NCI-H524 treated with DMSO at 0.1 percent for 48 hours (cell line): ENCODE results near the gene FAM131C.
A peak's percentile ranks its signal among the peaks of the same experiment; 100 is the strongest.

ENCODE experiments used
- DNase-seq: peaks from one replicate; lab custom pipeline; 2025; lab: John Stamatoyannopoulos, UW

The FAM131C gene

GRCh38 chr1:16015960-16016901, 57.2 kb downstream of the FAM131C start:
- no peak for DNase-seq

DNA sequence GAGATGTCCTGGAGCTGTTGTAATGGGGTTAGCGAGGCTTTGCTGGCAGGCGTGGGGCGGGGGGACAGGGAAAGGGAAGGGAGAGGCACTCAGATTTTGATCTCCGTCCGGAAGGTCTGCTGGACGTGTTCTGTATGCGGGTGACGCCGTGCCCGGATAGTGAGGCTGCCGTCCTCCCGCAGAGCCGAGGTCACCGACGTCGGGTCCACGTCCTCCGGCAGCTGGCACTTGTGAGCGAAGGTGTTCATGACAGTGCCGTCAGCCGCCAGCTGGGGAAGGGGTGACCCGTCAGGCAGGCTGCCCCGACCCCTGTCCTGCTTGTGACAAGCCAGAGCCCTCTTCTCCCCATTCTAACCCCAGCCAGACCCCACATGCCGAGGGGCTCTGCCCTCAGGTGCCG, 58.0 kb downstream of the FAM131C start:
- DNase-seq: no peak

DNA sequence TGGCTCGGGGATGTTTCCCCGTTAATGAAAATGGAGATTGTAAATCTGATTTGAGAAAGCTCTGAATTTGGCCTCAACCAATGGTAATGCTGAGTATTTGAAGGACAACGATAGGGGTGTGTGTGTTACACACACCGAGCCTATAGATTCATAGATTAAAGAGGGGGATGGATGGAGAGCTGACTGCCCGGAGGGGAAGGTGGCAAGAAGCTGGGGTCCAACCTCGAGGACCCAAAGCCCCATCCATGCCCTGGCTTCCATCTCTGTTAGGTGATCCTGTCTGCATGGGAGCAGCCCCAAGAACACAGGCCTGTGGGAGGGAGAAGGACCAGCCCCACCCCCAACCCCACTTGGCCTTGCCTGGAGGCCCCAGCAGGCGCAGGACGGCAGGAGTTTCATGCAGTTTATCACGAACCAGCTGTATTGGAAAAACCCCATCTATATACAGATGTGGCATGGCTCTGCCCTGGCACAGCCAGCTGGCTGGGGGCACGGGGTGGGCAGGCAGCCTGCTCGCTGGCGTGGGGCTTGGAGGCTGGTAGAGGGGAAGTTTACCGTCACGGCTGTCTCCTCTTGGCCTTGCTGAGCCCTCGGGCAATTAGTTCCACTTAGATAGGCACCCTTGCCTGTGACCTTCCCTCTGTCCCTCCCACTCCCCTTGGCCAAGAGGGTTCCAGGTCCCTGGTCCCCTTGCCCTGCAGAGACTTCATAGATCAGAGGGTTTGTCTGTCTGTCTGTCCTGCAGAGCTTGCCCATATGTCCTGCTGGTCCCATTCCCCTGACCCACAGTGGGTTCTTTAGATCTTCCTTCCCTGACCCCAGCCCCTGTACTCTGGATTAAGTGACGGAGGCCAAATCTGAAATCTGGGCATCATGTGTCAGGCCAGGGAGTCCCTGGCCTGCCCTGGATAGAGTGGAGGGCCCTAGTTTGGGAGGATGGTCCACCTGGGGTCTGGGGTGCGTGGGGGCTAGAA, 58.7 kb downstream of the FAM131C start:
- no peak for DNase-seq

DNA sequence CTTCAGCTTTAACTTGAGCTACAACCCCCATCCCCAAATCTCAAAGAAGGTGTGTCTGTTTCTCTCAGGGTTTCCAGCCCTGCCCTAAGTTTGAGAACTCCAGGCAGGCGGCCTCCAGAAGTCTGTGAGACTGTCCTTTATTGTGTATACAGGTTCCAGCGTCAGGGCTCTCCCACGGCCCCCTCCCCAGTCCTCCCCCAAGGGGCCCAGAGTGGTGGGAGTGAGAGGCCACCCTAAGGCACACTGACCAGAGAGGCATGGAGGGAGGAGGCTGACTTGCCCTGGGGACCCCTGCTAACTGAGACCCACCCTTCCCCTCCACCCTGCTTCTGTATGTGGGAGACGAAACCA, 59.6 kb downstream of the FAM131C start:
- no peak for DNase-seq

DNA sequence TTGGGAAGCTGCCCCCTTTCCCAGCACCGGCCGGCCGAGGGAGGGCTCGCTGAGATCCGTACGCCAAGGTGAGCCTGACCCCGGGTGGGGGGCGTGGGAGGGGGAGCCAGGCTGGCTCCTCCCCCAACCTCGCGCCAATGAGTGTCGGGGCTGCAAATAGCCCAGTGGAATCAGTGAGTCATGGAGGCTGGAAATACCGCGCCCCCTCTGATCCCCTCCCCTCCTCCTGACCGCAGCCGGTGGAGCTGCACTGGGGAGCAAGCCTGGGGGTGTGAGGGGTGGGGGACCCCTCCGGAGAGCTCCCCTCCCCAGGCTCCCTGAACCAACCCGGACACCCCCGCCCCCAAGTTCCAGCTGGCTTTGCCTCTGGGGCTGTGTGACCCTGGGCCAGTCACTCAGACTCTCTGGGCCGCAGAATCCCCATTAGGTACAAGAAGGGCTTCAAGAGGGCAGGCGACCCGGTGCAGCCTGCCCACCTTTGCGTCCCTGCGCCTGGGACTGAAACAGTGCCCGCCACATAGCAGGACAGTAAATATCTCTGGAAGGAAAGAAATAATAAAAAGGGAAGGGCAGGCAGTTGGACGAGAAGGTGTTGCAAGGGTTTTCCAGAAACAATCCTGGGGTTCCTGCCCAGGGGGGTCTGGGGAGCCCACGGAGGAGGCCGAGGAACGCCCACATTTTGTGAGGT, 60.1 kb downstream of the FAM131C start:
- DNase-seq: no peak

DNA sequence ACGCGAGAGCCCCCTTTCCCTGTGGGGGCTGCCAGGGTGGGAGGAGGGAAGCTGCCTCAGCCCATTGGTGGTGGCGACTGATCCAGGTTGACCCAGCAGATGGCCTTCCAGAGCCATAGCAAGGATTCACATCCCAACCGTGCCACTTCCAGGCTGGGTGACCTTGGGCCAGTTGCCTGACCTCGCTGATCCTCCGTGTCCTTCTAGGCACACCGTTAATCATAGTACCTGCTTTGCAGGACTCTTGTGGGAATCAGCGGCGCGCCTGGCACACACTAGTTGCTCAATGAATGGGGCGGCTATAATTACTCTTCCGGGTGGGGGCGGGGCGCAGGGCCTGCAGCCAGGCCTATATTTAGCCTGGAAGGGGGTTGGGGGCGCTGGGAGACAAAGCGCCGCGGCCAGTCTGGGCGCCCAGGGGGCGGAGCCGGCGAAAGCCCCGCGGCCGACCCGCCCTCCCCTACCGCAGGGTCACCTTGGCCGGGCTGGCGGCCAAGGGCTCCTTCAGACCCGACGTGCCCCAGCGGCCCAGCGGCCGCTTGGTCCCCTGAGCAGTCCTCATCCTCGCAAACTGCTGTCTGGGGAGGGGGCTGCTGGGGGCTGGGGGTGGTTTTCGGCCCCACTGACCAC, 60.7 kb downstream of the FAM131C start:
- no peak for DNase-seq

GRCh38 chr1:16011936-16012589, 61.4 kb downstream of the FAM131C start:
- no peak for DNase-seq

GRCh38 chr1:16010837-16011236, 62.6 kb downstream of the FAM131C start:
- DNase-seq: no peak

- DNase-seq: no peak
Observed at GRCh38 chr1:16009678-16010077, 63.8 kb downstream of the FAM131C start.

GRCh38 chr1:16009030-16009460, 64.4 kb downstream of the FAM131C start:
- peak; percentile 7 for DNase-seq
